SK-N-SH (cell line): Measurements from ENCODE around the gene FBXO15. TPM values are rescaled to one million over a fixed set of nuclear protein-coding genes. Genes with fewer than 3 reads are reported as not detected.

Experiments used
- CTCF ChIA-PET: fragments of 300-600, 350-600 bp; formaldehyde crosslinking; extraction: SDS; loops from one replicate; lab custom pipeline; 2021; lab: Yijun Ruan, JAX
- POLR2A ChIA-PET: fragments of 350-600 bp; sonication (Branson Sonifier 250); formaldehyde crosslinking; extraction: SDS; loops from one replicate; lab custom pipeline; 2020; ENCODE audit warnings: antibody characterized with exemption, inconsistent platforms; lab: Yijun Ruan, JAX
- DNase-seq: peaks from one replicate; pipeline ENCODE4 v3.0.0; 2012
- H2AFZ ChIP-seq: fragments of 200-600 bp; sonication (generic); 2 replicates; pipeline ENCODE4 v1.8.1; 2016; ENCODE audit warnings: antibody characterized with exemption, mild to moderate bottlenecking, low read depth
- H3F3A ChIP-seq: fragments of 200-600 bp; sonication (generic); replicated peaks from 2 replicates; pipeline ENCODE3; 2016; ENCODE audit warnings: antibody characterized with exemption, mild to moderate bottlenecking; ENCODE audit not compliant: insufficient read depth
- H3K27ac ChIP-seq, 2 experiments: fragments of 200-500 bp in 1 of 2; fragments of 200-600 bp in 1 of 2; sonication (Bioruptor generic) in 1 of 2; sonication (generic), shearing (Covaris generic) in 1 of 2; 2 replicates each; pipeline versions ENCODE4 v1.5.1 to v1.6.1; 2014 to 2016; ENCODE audit warnings: low read depth in 2 of 2, inconsistent platforms in 1 of 2, low read length in 1 of 2, mild to moderate bottlenecking in 1 of 2, mixed read lengths in 1 of 2
- H3K27me3 ChIP-seq: fragments of 200-600 bp; sonication (generic), shearing (Covaris generic); 2 replicates; pipeline ENCODE4 v1.6.1; 2016; ENCODE audit warnings: mixed run types; ENCODE audit not compliant: insufficient read depth
- H3K36me3 ChIP-seq, 2 experiments: fragments of 200-500 bp in 1 of 2; fragments of 200-600 bp in 1 of 2; sonication (Bioruptor generic) in 1 of 2; sonication (generic) in 1 of 2; replicated peaks in 1 of 2; 2 replicates each; pipeline versions ENCODE3 to v1.5.1; 2014 to 2016; ENCODE audit warnings: low read length in 1 of 2, mild to moderate bottlenecking in 1 of 2; ENCODE audit not compliant: insufficient read depth in 2 of 2, control insufficient read depth in 1 of 2
- H3K4me1 ChIP-seq, 2 experiments: fragments of 200-500 bp in 1 of 2; fragments of 200-600 bp in 1 of 2; sonication (Bioruptor generic) in 1 of 2; sonication (generic), shearing (Covaris generic) in 1 of 2; 2 replicates each; pipeline versions ENCODE4 v1.5.1 to v1.6.1; 2014 to 2016; ENCODE audit warnings: low read depth in 1 of 2, low read length in 1 of 2, mixed run types in 1 of 2; ENCODE audit not compliant: insufficient read depth in 2 of 2, control insufficient read depth in 1 of 2
- H3K4me2 ChIP-seq: fragments of 200-600 bp; sonication (generic), shearing (Covaris generic); 2 replicates; pipeline ENCODE4 v1.6.1; 2017; ENCODE audit warnings: mixed run types
- H3K4me3 ChIP-seq, 2 experiments: fragments of 200-500 bp in 1 of 2; fragments of 200-600 bp in 1 of 2; sonication (Bioruptor generic) in 1 of 2; sonication (generic), shearing (Covaris generic) in 1 of 2; 2 replicates each; pipeline versions ENCODE4 v1.5.1 to v1.8.1; 2014 to 2016; ENCODE audit warnings: low read depth in 2 of 2, inconsistent platforms in 1 of 2, low read length in 1 of 2, mild to moderate bottlenecking in 1 of 2, mixed read lengths in 1 of 2, moderate library complexity in 1 of 2
- H3K79me2 ChIP-seq: fragments of 200-600 bp; sonication (generic); 2 replicates; pipeline ENCODE4 v1.8.1; 2017; ENCODE audit warnings: mild to moderate bottlenecking; ENCODE audit not compliant: insufficient read depth
- H3K9ac ChIP-seq: fragments of 200-600 bp; sonication (generic); 2 replicates; pipeline ENCODE4 v1.6.1; 2017; ENCODE audit warnings: mixed run types
- H3K9me2 ChIP-seq: fragments of 200-600 bp; sonication (generic); 2 replicates; pipeline ENCODE4 v1.6.1; 2017; ENCODE audit warnings: mixed run types
- H3K9me3 ChIP-seq: fragments of 200-600 bp; sonication (generic); 2 replicates; pipeline ENCODE4 v1.6.1; 2017; ENCODE audit warnings: mixed run types, mild to moderate bottlenecking, moderate library complexity
- H4K20me1 ChIP-seq: fragments of 200-600 bp; sonication (generic); 2 replicates; pipeline ENCODE4 v1.6.1; 2017; ENCODE audit warnings: mild to moderate bottlenecking, mixed run types; ENCODE audit not compliant: insufficient read depth
- CHD2 ChIP-seq: fragments of 150-350 bp; IDR thresholded peaks from 2 replicates; pipeline ENCODE4 v1.6.1; 2018; ENCODE audit warnings: low read length; ENCODE audit not compliant: partially characterized antibody
- CTCF ChIP-seq: fragments of 200-600 bp; sonication (generic); IDR thresholded peaks from 2 replicates; pipeline ENCODE4 v1.6.1; 2017; ENCODE audit warnings: antibody characterized with exemption, mild to moderate bottlenecking, moderate library complexity
- FOSL2 ChIP-seq: IDR thresholded peaks from 2 replicates; pipeline ENCODE4 v1.4.0; 2012; ENCODE audit warnings: low read depth, mild to moderate bottlenecking, moderate library complexity, borderline replicate concordance
- GATA2 ChIP-seq: sonication (generic); formaldehyde crosslinking; IDR thresholded peaks from 2 replicates; pipeline ENCODE4 v1.5.0; 2020; ENCODE audit warnings: mild to moderate bottlenecking, missing genetic modification reagents
- IRF3 ChIP-seq: fragments of 150-350 bp; IDR thresholded peaks from 2 replicates; pipeline ENCODE4 v1.6.1; 2016; ENCODE audit warnings: mild to moderate bottlenecking, low read depth, low read length
- JUND ChIP-seq: IDR thresholded peaks from 2 replicates; pipeline ENCODE4 v1.4.0; 2012
- MEF2A ChIP-seq: IDR thresholded peaks from 2 replicates; pipeline ENCODE4 v1.4.0; 2012; ENCODE audit warnings: low read depth, borderline replicate concordance
- POLR2AphosphoS5 ChIP-seq: IDR thresholded peaks from 2 replicates; pipeline ENCODE4 v1.6.1; 2012; ENCODE audit warnings: low read depth, low read length
- RCOR1 ChIP-seq: fragments of 150-350 bp; IDR thresholded peaks from 2 replicates; pipeline ENCODE4 v1.6.1; 2017; ENCODE audit warnings: antibody characterized with exemption, low read length
- RFX5 ChIP-seq: IDR thresholded peaks from 2 replicates; pipeline ENCODE4 v1.6.1; 2012; ENCODE audit warnings: mild to moderate bottlenecking, improper control_type of control experiment, low read length
- RXRA ChIP-seq: IDR thresholded peaks from 2 replicates; pipeline ENCODE4 v1.4.0; 2012; ENCODE audit warnings: low read depth, mild to moderate bottlenecking, borderline replicate concordance
- SMC3 ChIP-seq: IDR thresholded peaks from 2 replicates; pipeline ENCODE4 v1.6.1; 2012; ENCODE audit warnings: low read depth, low read length, improper control_type of control experiment
- TAF1 ChIP-seq: IDR thresholded peaks from 2 replicates; pipeline ENCODE4 v1.6.1; 2012; ENCODE audit warnings: low read depth, mild to moderate bottlenecking, low read length, moderate library complexity, borderline replicate concordance
- TCF12 ChIP-seq: IDR thresholded peaks from 2 replicates; pipeline ENCODE4 v1.4.0; 2012
- TEAD4 ChIP-seq: IDR thresholded peaks from 2 replicates; pipeline ENCODE4 v1.4.0; 2012; ENCODE audit warnings: mild to moderate bottlenecking, borderline replicate concordance; ENCODE audit not compliant: insufficient read depth
- USF2 ChIP-seq: fragments of 150-350 bp; IDR thresholded peaks from 2 replicates; pipeline ENCODE4 v1.6.1; 2017; ENCODE audit warnings: antibody characterized with exemption, low read length, low read depth, borderline replicate concordance
- ZBTB33 ChIP-seq: IDR thresholded peaks from 2 replicates; pipeline ENCODE4 v1.4.0; 2012; ENCODE audit warnings: low read depth, borderline replicate concordance
- WGBS: methylation state at CpG from one replicate; pipeline ENCODE4 v1.1.6; 2017; ENCODE audit warnings: low lambda C conversion rate; 5-methylcytosine and 5-hydroxymethylcytosine counted together
- polyA plus RNA-seq, 3 experiments: library from polyadenylated mRNA; depleted of rRNA; stranded (reverse); fragments of >200 nt; gene quantifications; 2 replicates each; pipeline ENCODE4 v1.2.3, GENCODE V29; 2012
- TF ChIP-seq, protein P1 (sequence below): IDR thresholded peaks from 2 replicates; pipeline ENCODE4; 2012

The FBXO15 gene
- polyA plus RNA-seq, 1 of the 3 experiments (the other 2 are of a cell fraction), result 0.62 TPM

DNA sequence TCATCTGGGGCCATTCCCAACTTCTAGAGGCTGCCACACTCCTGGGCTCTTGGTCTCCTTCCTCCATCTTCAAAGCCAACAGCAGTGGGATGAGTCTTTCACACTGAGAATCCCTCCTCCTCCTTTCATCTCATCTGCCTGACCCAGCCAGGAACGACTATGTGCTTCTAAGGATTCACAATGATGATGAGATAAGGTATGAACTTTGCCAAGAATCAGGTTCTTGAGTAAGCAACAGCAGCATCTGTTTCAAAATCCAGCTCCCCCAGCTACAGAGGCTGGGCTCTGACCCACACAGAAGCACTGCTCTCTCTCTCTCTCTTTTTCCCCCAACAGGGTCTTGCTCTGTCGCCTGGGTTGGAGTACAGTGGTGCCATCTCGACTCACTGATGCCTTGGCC, 47.1 kb upstream of the FBXO15 start (continued):
- no peak for TF ChIP-seq CHD2
- no peak for TF ChIP-seq IRF3
- TF ChIP-seq TEAD4, result no peak
- TF ChIP-seq RXRA, result no peak
- no peak for TF ChIP-seq GATA2 (CRISPR knock-in tag)
- TF ChIP-seq POLR2AphosphoS5, result no peak
- TF ChIP-seq FOSL2, result no peak
- no peak for TF ChIP-seq JUND
- no peak for TF ChIP-seq SMC3
- no peak for TF ChIP-seq MEF2A

DNA sequence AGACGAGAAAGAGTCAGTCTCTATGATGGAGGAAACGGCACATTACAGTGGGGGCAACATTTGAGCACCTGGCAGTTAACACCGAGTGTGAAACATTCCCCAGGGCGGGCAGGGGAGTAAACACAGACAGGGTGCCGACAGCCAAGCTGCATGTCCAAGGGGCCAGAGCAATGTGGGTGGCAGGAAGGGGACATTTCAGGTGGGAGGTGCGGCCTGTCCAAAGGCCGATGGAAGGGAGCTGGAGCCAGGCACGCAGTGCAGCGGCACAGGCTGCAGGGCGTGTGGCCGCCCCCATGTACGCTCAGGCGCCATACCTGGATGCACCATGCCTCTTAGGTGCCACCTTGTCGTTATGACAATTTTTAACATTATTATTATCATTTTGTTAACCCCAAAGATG, 43.9 kb upstream of the FBXO15 start:
- H3F3A ChIP-seq, result peaks cover 6% of the 10 kb centered on the region
- no peaks in the 10 kb centered on the region for H3K4me1 ChIP-seq
- H2AFZ ChIP-seq, result no peak overlapping the region
- H3K27me3 ChIP-seq, result peaks cover 34% of the 10 kb centered on the region
- no peak overlapping the region for H3K9ac ChIP-seq
- no peak overlapping the region for H3K27ac ChIP-seq
- no peaks in the 10 kb centered on the region for H3K9me2 ChIP-seq
- H3K4me2 ChIP-seq, result no peak overlapping the region
- POLR2A ChIA-PET, result no interaction called here
- H3K4me3 ChIP-seq, result no peak overlapping the region
- DNase-seq, result no peak
- no peaks in the 10 kb centered on the region for H3K9me3 ChIP-seq
- no peaks in the 10 kb centered on the region for H3K36me3 ChIP-seq
- CTCF ChIA-PET, result interaction anchor here (1.0 to 7.2 kb wide), 3 partner anchors 22 to 151 kb away, joined by 3 to 60 read pairs (median 34); no protein-coding TSS in a partner anchor
- H4K20me1 ChIP-seq, result no peaks in the 10 kb centered on the region
- no peaks in the 10 kb centered on the region for H3K79me2 ChIP-seq
- 13% methylated on average over 10 of the region's 14 CpGs for WGBS
- TF ChIP-seq ZBTB33 (no peak), CTCF (no peak), USF2 (no peak), TAF1 (no peak), RCOR1 (no peak), RFX5 (no peak), TCF12 (no peak)
- TF ChIP-seq, protein P1, sequence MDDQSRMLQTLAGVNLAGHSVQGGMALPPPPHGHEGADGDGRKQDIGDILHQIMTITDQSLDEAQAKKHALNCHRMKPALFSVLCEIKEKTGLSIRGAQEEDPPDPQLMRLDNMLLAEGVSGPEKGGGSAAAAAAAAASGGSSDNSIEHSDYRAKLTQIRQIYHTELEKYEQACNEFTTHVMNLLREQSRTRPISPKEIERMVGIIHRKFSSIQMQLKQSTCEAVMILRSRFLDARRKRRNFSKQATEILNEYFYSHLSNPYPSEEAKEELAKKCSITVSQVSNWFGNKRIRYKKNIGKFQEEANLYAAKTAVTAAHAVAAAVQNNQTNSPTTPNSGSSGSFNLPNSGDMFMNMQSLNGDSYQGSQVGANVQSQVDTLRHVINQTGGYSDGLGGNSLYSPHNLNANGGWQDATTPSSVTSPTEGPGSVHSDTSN, result no peak
